A549 (cell line): ENCODE data around the gene AUTS2. TPM values are rescaled to one million over a fixed set of nuclear protein-coding genes. Genes with fewer than 3 reads are reported as not detected.

Experiments
- ATAC-seq, 2 experiments: fragments of 200-7000 bp in 1 of 2; fragments of >200 bp in 1 of 2; cut with Nextera tagmentation in 1 of 2; cut with Tn5 transposase in 1 of 2; 3 replicates each; pipeline versions ENCODE4 v1.8.0 to v1.9.1; 2018 to 2020; ENCODE audit warnings: mild to moderate bottlenecking in 1 of 2, moderate library complexity in 1 of 2
- CTCF ChIA-PET: fragments of 300-600 bp; sonication (Branson Sonifier 250); formaldehyde crosslinking; extraction: SDS; loops from one replicate; lab custom pipeline; 2021; ENCODE audit warnings: antibody characterized with exemption, inconsistent platforms; lab: Yijun Ruan, JAX
- POLR2A ChIA-PET: fragments of 350-600 bp; formaldehyde crosslinking; extraction: SDS; loops from one replicate; lab custom pipeline; 2021; ENCODE audit warnings: antibody characterized with exemption, inconsistent platforms; lab: Yijun Ruan, JAX
- DNase-seq, 2 experiments: peaks; one replicate each; pipeline versions ENCODE4 v3.0.0 to v3.0.0-alpha.2; 2011 to 2016; ENCODE audit warnings: low read depth in 1 of 2, low spot score in 1 of 2
- FAIRE-seq: peaks from 2 replicates; lab custom pipeline; 2011; peaks lifted over from hg19 to GRCh38; lab: Jason Lieb, UNC
- H3K27ac ChIP-seq, 2 experiments: fragments of >200 bp; sonication (Bioruptor Twin); formaldehyde crosslinking; 3 replicates each; pipeline ENCODE4 v1.5.1; 2016 to 2017
- H3K4me1 ChIP-seq: fragments of >200 bp; sonication (Bioruptor Twin); formaldehyde crosslinking; 3 replicates; pipeline ENCODE4 v1.6.1; 2016
- H3K4me2 ChIP-seq: fragments of >200 bp; sonication (Bioruptor Twin); formaldehyde crosslinking; 3 replicates; pipeline ENCODE4 v1.6.1; 2016
- H3K4me3 ChIP-seq: fragments of >200 bp; sonication (Bioruptor Twin); formaldehyde crosslinking; 3 replicates; pipeline ENCODE4 v1.5.1; 2016
- H3K9me3 ChIP-seq: fragments of >200 bp; sonication (Bioruptor Twin); formaldehyde crosslinking; 3 replicates; pipeline ENCODE4 v1.6.1; 2016
- BHLHE40 ChIP-seq: IDR thresholded peaks from 2 replicates; pipeline ENCODE4 v1.6.1; 2012; ENCODE audit warnings: low read depth, low read length, inconsistent platforms
- CBX2 ChIP-seq: fragments of 200-600 bp; sonication (generic); IDR thresholded peaks from 2 replicates; pipeline ENCODE4 v1.6.1; 2016; ENCODE audit warnings: low read depth, mild to moderate bottlenecking, borderline replicate concordance
- CBX8 ChIP-seq: fragments of 200-600 bp; sonication (generic); IDR thresholded peaks from 2 replicates; pipeline ENCODE4 v1.6.1; 2016
- EHF ChIP-seq: fragments of 250-450 bp; sonication (Bioruptor Pico); IDR thresholded peaks from 2 replicates; pipeline ENCODE4 v1.5.0; 2020; ENCODE audit warnings: mild to moderate bottlenecking
- EP300 ChIP-seq, 2 experiments: fragments of >200 bp; sonication (Bioruptor Twin); formaldehyde crosslinking; IDR thresholded peaks; 2 replicates in 1 of 2; 3 replicates in 1 of 2; pipeline ENCODE4 v1.6.1; 2016 to 2017
- ESRRA ChIP-seq: fragments of 150-350 bp; IDR thresholded peaks from 2 replicates; pipeline ENCODE4 v1.6.1; 2014; ENCODE audit warnings: mild to moderate bottlenecking, low read length, borderline replicate concordance
- GATA3 ChIP-seq: IDR thresholded peaks from 2 replicates; pipeline ENCODE4 v1.6.1; 2012; ENCODE audit warnings: borderline replicate concordance
- HEYL ChIP-seq: fragments of 250-450 bp; sonication (Bioruptor Pico); IDR thresholded peaks from 2 replicates; pipeline ENCODE4 v1.8.0; 2021; ENCODE audit warnings: mild to moderate bottlenecking, moderate library complexity
- HMGXB4 ChIP-seq: fragments of 250-450 bp; sonication (Bioruptor Pico); IDR thresholded peaks from 2 replicates; pipeline ENCODE4 v1.5.0; 2021; ENCODE audit warnings: mild to moderate bottlenecking, moderate library complexity, borderline replicate concordance
- HOXA7 ChIP-seq: fragments of 250-450 bp; sonication (Bioruptor Pico); IDR thresholded peaks from 2 replicates; pipeline ENCODE4 v1.5.0; 2020; ENCODE audit warnings: mild to moderate bottlenecking, moderate library complexity
- HOXB5 ChIP-seq: fragments of 250-450 bp; sonication (Bioruptor Pico); IDR thresholded peaks from 2 replicates; pipeline ENCODE4 v1.5.0; 2020; ENCODE audit warnings: mild to moderate bottlenecking, moderate library complexity
- JUN ChIP-seq, 2 experiments: fragments of >200 bp; sonication (Bioruptor Twin); formaldehyde crosslinking; IDR thresholded peaks; 2 replicates in 1 of 2; 3 replicates in 1 of 2; pipeline ENCODE4 v1.6.1; 2016 to 2017
- JUNB ChIP-seq: fragments of >200 bp; sonication (Bioruptor Twin); formaldehyde crosslinking; IDR thresholded peaks from 2 replicates; pipeline ENCODE4 v1.6.1; 2016
- MAFK ChIP-seq: fragments of 450-650 bp; IDR thresholded peaks from 2 replicates; pipeline ENCODE4 v1.6.1; 2014; ENCODE audit not compliant: partially characterized antibody
- POLR2AphosphoS2 ChIP-seq: conservative IDR thresholded peaks from 2 replicates; pipeline ENCODE4 v1.6.1; 2012; ENCODE audit warnings: low read length, improper control_type of control experiment, inconsistent platforms
- RAD21 ChIP-seq, 2 experiments: fragments of >200 bp in 1 of 2; sonication (Bioruptor Twin) in 1 of 2; formaldehyde crosslinking in 1 of 2; IDR thresholded peaks in 1 of 2; conservative IDR thresholded peaks in 1 of 2; 2 replicates in 1 of 2; 3 replicates in 1 of 2; pipeline ENCODE4 v1.6.1; 2012 to 2018; ENCODE audit warnings: inconsistent platforms in 1 of 2
- RCOR1 ChIP-seq: fragments of 150-350 bp; IDR thresholded peaks from 2 replicates; pipeline ENCODE4 v1.6.1; 2014; ENCODE audit warnings: antibody characterized with exemption, low read length, low read depth
- RFX5 ChIP-seq: fragments of 450-650 bp; IDR thresholded peaks from 2 replicates; pipeline ENCODE4 v1.7.1; 2014; ENCODE audit warnings: antibody characterized with exemption, mild to moderate bottlenecking, moderate library complexity
- SMC3 ChIP-seq: fragments of >200 bp; sonication (Bioruptor Twin); formaldehyde crosslinking; IDR thresholded peaks from 3 replicates; pipeline ENCODE4 v1.6.1; 2018; ENCODE audit warnings: inconsistent platforms
- ZFP36 ChIP-seq: fragments of 450-650 bp; IDR thresholded peaks from 2 replicates; pipeline ENCODE4 v1.6.1; 2014; ENCODE audit warnings: borderline replicate concordance; ENCODE audit not compliant: partially characterized antibody
- WGBS: methylation state at CpG from one replicate; pipeline ENCODE4 v1.1.6; 2017; ENCODE audit errors: missing lambda C conversion rate; 5-methylcytosine and 5-hydroxymethylcytosine counted together
- polyA plus RNA-seq, 4 experiments: library from polyadenylated mRNA; depleted of rRNA in 3 of 4; stranded (reverse); fragments of >200 nt; fragmentation: RNase III in 1 of 4; extraction: RNeasy Plus Mini Kit Qiagen cat#74134 plus additional on column Dnase treatment in 1 of 4; gene quantifications; 2 replicates in 3 of 4; 3 replicates in 1 of 4; pipeline ENCODE4 v1.2.3, GENCODE V29; 2011 to 2017
- TF ChIP-seq, protein P1 (sequence below): fragments of 450-650 bp; IDR thresholded peaks from 2 replicates; pipeline ENCODE4 v1.6.1; 2014; ENCODE audit warnings: antibody characterized with exemption

The AUTS2 gene
- polyA plus RNA-seq, 2 of the 4 experiments (the other 2 are of a cell fraction) = 1.6 to 3.6 TPM

DNA sequence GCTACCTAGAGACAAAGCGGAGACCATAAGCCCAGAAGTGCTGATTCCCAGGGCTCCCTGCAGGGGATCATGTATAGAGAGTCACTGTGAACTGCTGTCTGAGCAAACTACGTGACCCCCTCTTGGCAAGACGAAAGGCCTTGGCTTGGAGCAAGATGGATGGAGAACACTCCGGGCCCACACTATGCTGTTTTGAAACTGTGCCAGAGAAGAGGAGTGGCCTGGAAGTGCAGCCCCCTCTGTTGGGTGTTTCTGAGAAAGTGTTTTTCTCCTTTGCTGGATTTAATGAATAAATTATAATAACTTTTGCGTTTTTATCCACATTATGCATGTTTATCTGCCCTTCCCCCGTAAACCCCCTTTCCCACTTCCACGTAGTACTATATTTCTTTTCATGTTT, 894.4 kb downstream of the AUTS2 start:
- TF ChIP-seq BHLHE40 = no peak
- no peak for TF ChIP-seq RCOR1
- TF ChIP-seq HMGXB4 = no peak
- TF ChIP-seq JUN (IDR thresholded peaks at IDR 0.05) = no peak
- TF ChIP-seq, protein P1, sequence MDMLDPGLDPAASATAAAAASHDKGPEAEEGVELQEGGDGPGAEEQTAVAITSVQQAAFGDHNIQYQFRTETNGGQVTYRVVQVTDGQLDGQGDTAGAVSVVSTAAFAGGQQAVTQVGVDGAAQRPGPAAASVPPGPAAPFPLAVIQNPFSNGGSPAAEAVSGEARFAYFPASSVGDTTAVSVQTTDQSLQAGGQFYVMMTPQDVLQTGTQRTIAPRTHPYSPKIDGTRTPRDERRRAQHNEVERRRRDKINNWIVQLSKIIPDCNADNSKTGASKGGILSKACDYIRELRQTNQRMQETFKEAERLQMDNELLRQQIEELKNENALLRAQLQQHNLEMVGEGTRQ = no peak
- TF ChIP-seq HEYL (CRISPR knock-in tag) = no peak
- TF ChIP-seq ZFP36 = no peak
- TF ChIP-seq, all 56 proteins: peak for 0
- WGBS = 35% methylated on average over 7 of the region's 7 CpGs
- no peak overlapping the region for H3K4me3 ChIP-seq
- CTCF ChIA-PET = interaction anchor here (1.5 kb wide), 1 partner anchor 20 kb away, joined by 3 read pairs; no protein-coding TSS in a partner anchor
- FAIRE-seq (no peak), DNase-seq (no peak), ATAC-seq (no peak)
- H3K4me1 ChIP-seq = 0 out of 3 replicates have a peak, but pooled peaks cover 4% of the 10 kb centered on the region
- POLR2A ChIA-PET = no interaction called here
- H3K9me3 ChIP-seq = no peaks in the 10 kb centered on the region
- H3K4me2 ChIP-seq = no peak overlapping the region
- no peak overlapping the region for H3K27ac ChIP-seq

DNA sequence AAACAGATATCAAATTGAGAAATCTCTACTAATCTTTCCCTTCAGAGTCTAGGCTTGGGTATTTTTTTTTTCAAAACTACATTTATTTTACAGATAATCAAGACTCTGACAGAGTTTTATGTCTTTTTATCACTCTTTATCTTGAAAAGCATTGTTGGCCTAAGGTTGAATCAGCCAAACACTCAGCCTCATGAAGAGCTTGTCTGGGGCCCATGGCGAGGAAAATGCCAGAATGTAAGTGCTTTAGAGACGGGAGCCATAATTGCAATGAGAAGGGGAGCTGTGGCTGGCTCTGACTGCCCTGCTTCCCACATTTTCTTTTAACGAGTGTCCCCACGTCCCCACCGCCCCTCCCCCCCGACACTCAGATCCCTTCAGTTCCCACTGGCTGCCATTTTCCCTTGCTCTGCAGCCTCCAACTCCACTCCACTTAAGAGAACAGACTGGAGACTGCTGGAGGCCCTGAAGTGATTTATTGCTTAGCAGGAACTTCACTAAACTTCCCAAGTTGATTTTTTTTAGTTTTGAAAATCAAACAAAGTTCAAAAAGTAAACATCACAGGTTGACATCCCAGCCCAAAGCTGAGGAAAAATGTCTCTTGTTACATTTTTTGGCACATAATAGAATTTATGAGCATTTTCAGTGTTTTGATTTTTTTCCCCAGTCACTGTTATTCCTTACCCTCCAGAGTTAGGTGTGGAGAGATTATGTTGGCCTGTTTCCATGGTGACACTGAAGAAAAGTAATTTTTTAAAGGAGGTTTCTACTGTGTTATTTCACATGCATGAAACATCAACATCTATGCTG, 896.2 kb downstream of the AUTS2 start:
- POLR2A ChIA-PET = no interaction called here
- no peaks in the 10 kb centered on the region for H3K9me3 ChIP-seq
- DNase-seq (no peak), ATAC-seq (no peak; a peak in 1 of 6 replicates), FAIRE-seq (no peak)
- TF ChIP-seq SMC3 = no peak
- TF ChIP-seq RFX5 = no peak
- no peak for TF ChIP-seq RAD21 (conservative IDR thresholded peaks at IDR 0.05 in 1 of 2, IDR thresholded peaks at IDR 0.05 in 1 of 2)
- no peak for TF ChIP-seq RCOR1
- TF ChIP-seq GATA3 = no peak
- no peak for TF ChIP-seq CBX8
- TF ChIP-seq POLR2AphosphoS2 = no peak
- TF ChIP-seq EP300 (IDR thresholded peaks at IDR 0.05) = no peak
- H3K27ac ChIP-seq = no peak overlapping the region
- 0 out of 3 replicates have a peak, but pooled peaks cover 4% of the 10 kb centered on the region for H3K4me1 ChIP-seq
- CTCF ChIA-PET = no interaction called here
- H3K4me2 ChIP-seq = no peak overlapping the region
- 29% methylated on average over 4 of the region's 6 CpGs for WGBS
- no peak overlapping the region for H3K4me3 ChIP-seq

- ATAC-seq (no peak), FAIRE-seq (no peak), DNase-seq (no peak)
- Histone ChIP-seq H3K4me1 (0 out of 3 replicates have a peak, but pooled peaks cover 4% of the 10 kb centered on the region), H3K9me3 (no peaks in the 10 kb centered on the region), H3K4me3 (no peak overlapping the region), H3K4me2 (no peak overlapping the region), H3K27ac (no peak overlapping the region)
- ChIA-PET CTCF (interaction anchor here (0.6 kb wide), 1 partner anchor 37 kb away, joined by 3 read pairs; no protein-coding TSS in a partner anchor), POLR2A (interaction anchor here (0.6 kb wide), 1 partner anchor 1357 kb away, joined by 4 read pairs; no protein-coding TSS in a partner anchor)
- 36% methylated on average over 3 of the region's 3 CpGs for WGBS
- TF ChIP-seq ESRRA (no peak), CBX2 (no peak), HOXA7 (CRISPR knock-in tag) (no peak), HOXB5 (CRISPR knock-in tag) (no peak), MAFK (no peak), JUNB (no peak), EHF (CRISPR knock-in tag) (no peak), RAD21 (conservative IDR thresholded peaks at IDR 0.05 in 1 of 2, IDR thresholded peaks at IDR 0.05 in 1 of 2) (no peak), HMGXB4 (no peak)
Observed at GRCh38 chr7:70495033-70495376, 896.7 kb downstream of the AUTS2 start.
